SK-N-SH (cell line): Measurements from ENCODE around the gene ARHGEF17. TPM values are rescaled to one million over a fixed set of nuclear protein-coding genes. Genes with fewer than 3 reads are reported as not detected.

Experiments used
- CTCF ChIA-PET: fragments of 300-600, 350-600 bp; formaldehyde crosslinking; extraction: SDS; loops from one replicate; lab custom pipeline; 2021; lab: Yijun Ruan, JAX
- POLR2A ChIA-PET: fragments of 350-600 bp; sonication (Branson Sonifier 250); formaldehyde crosslinking; extraction: SDS; loops from one replicate; lab custom pipeline; 2020; ENCODE audit warnings: antibody characterized with exemption, inconsistent platforms; lab: Yijun Ruan, JAX
- DNase-seq: peaks from one replicate; pipeline ENCODE4 v3.0.0; 2012
- H2AFZ ChIP-seq: fragments of 200-600 bp; sonication (generic); 2 replicates; pipeline ENCODE4 v1.8.1; 2016; ENCODE audit warnings: antibody characterized with exemption, mild to moderate bottlenecking, low read depth
- H3F3A ChIP-seq: fragments of 200-600 bp; sonication (generic); replicated peaks from 2 replicates; pipeline ENCODE3; 2016; ENCODE audit warnings: antibody characterized with exemption, mild to moderate bottlenecking; ENCODE audit not compliant: insufficient read depth
- H3K27ac ChIP-seq, 2 experiments: fragments of 200-500 bp in 1 of 2; fragments of 200-600 bp in 1 of 2; sonication (Bioruptor generic) in 1 of 2; sonication (generic), shearing (Covaris generic) in 1 of 2; 2 replicates each; pipeline versions ENCODE4 v1.5.1 to v1.6.1; 2014 to 2016; ENCODE audit warnings: low read depth in 2 of 2, inconsistent platforms in 1 of 2, low read length in 1 of 2, mild to moderate bottlenecking in 1 of 2, mixed read lengths in 1 of 2
- H3K27me3 ChIP-seq: fragments of 200-600 bp; sonication (generic), shearing (Covaris generic); 2 replicates; pipeline ENCODE4 v1.6.1; 2016; ENCODE audit warnings: mixed run types; ENCODE audit not compliant: insufficient read depth
- H3K36me3 ChIP-seq, 2 experiments: fragments of 200-500 bp in 1 of 2; fragments of 200-600 bp in 1 of 2; sonication (Bioruptor generic) in 1 of 2; sonication (generic) in 1 of 2; replicated peaks in 1 of 2; 2 replicates each; pipeline versions ENCODE3 to v1.5.1; 2014 to 2016; ENCODE audit warnings: low read length in 1 of 2, mild to moderate bottlenecking in 1 of 2; ENCODE audit not compliant: insufficient read depth in 2 of 2, control insufficient read depth in 1 of 2
- H3K4me1 ChIP-seq, 2 experiments: fragments of 200-500 bp in 1 of 2; fragments of 200-600 bp in 1 of 2; sonication (Bioruptor generic) in 1 of 2; sonication (generic), shearing (Covaris generic) in 1 of 2; 2 replicates each; pipeline versions ENCODE4 v1.5.1 to v1.6.1; 2014 to 2016; ENCODE audit warnings: low read depth in 1 of 2, low read length in 1 of 2, mixed run types in 1 of 2; ENCODE audit not compliant: insufficient read depth in 2 of 2, control insufficient read depth in 1 of 2
- H3K4me2 ChIP-seq: fragments of 200-600 bp; sonication (generic), shearing (Covaris generic); 2 replicates; pipeline ENCODE4 v1.6.1; 2017; ENCODE audit warnings: mixed run types
- H3K4me3 ChIP-seq, 2 experiments: fragments of 200-500 bp in 1 of 2; fragments of 200-600 bp in 1 of 2; sonication (Bioruptor generic) in 1 of 2; sonication (generic), shearing (Covaris generic) in 1 of 2; 2 replicates each; pipeline versions ENCODE4 v1.5.1 to v1.8.1; 2014 to 2016; ENCODE audit warnings: low read depth in 2 of 2, inconsistent platforms in 1 of 2, low read length in 1 of 2, mild to moderate bottlenecking in 1 of 2, mixed read lengths in 1 of 2, moderate library complexity in 1 of 2
- H3K79me2 ChIP-seq: fragments of 200-600 bp; sonication (generic); 2 replicates; pipeline ENCODE4 v1.8.1; 2017; ENCODE audit warnings: mild to moderate bottlenecking; ENCODE audit not compliant: insufficient read depth
- H3K9ac ChIP-seq: fragments of 200-600 bp; sonication (generic); 2 replicates; pipeline ENCODE4 v1.6.1; 2017; ENCODE audit warnings: mixed run types
- H3K9me2 ChIP-seq: fragments of 200-600 bp; sonication (generic); 2 replicates; pipeline ENCODE4 v1.6.1; 2017; ENCODE audit warnings: mixed run types
- H3K9me3 ChIP-seq: fragments of 200-600 bp; sonication (generic); 2 replicates; pipeline ENCODE4 v1.6.1; 2017; ENCODE audit warnings: mixed run types, mild to moderate bottlenecking, moderate library complexity
- H4K20me1 ChIP-seq: fragments of 200-600 bp; sonication (generic); 2 replicates; pipeline ENCODE4 v1.6.1; 2017; ENCODE audit warnings: mild to moderate bottlenecking, mixed run types; ENCODE audit not compliant: insufficient read depth
- CTCF ChIP-seq: fragments of 200-600 bp; sonication (generic); IDR thresholded peaks from 2 replicates; pipeline ENCODE4 v1.6.1; 2017; ENCODE audit warnings: antibody characterized with exemption, mild to moderate bottlenecking, moderate library complexity
- FOXJ3 ChIP-seq: sonication (generic); formaldehyde crosslinking; IDR thresholded peaks from 2 replicates; pipeline ENCODE4 v1.5.1; 2020; ENCODE audit warnings: mild to moderate bottlenecking, missing genetic modification reagents
- JUND ChIP-seq: IDR thresholded peaks from 2 replicates; pipeline ENCODE4 v1.4.0; 2012
- MXI1 ChIP-seq: IDR thresholded peaks from 2 replicates; pipeline ENCODE4 v1.6.1; 2012; ENCODE audit warnings: mild to moderate bottlenecking, low read depth, low read length, improper control_type of control experiment
- NFIC ChIP-seq: IDR thresholded peaks from 2 replicates; pipeline ENCODE4 v1.4.0; 2012; ENCODE audit warnings: borderline replicate concordance
- POLR2AphosphoS5 ChIP-seq: IDR thresholded peaks from 2 replicates; pipeline ENCODE4 v1.6.1; 2012; ENCODE audit warnings: low read depth, low read length
- RFX5 ChIP-seq: IDR thresholded peaks from 2 replicates; pipeline ENCODE4 v1.6.1; 2012; ENCODE audit warnings: mild to moderate bottlenecking, improper control_type of control experiment, low read length
- RXRA ChIP-seq: IDR thresholded peaks from 2 replicates; pipeline ENCODE4 v1.4.0; 2012; ENCODE audit warnings: low read depth, mild to moderate bottlenecking, borderline replicate concordance
- SMC3 ChIP-seq: IDR thresholded peaks from 2 replicates; pipeline ENCODE4 v1.6.1; 2012; ENCODE audit warnings: low read depth, low read length, improper control_type of control experiment
- TCF12 ChIP-seq: IDR thresholded peaks from 2 replicates; pipeline ENCODE4 v1.4.0; 2012
- USF1 ChIP-seq: IDR thresholded peaks from 2 replicates; pipeline ENCODE4 v1.4.0; 2012; ENCODE audit warnings: low read depth, borderline replicate concordance
- YY1 ChIP-seq: IDR thresholded peaks from 2 replicates; pipeline ENCODE4 v1.4.0; 2012; ENCODE audit warnings: low read depth, mild to moderate bottlenecking
- WGBS: methylation state at CpG from one replicate; pipeline ENCODE4 v1.1.6; 2017; ENCODE audit warnings: low lambda C conversion rate; 5-methylcytosine and 5-hydroxymethylcytosine counted together
- polyA plus RNA-seq, 3 experiments: library from polyadenylated mRNA; depleted of rRNA; stranded (reverse); fragments of >200 nt; gene quantifications; 2 replicates each; pipeline ENCODE4 v1.2.3, GENCODE V29; 2012
- TF ChIP-seq, protein P1 (sequence below): IDR thresholded peaks from 2 replicates; pipeline ENCODE4 v1.4.0; 2012; ENCODE audit warnings: low read depth

The ARHGEF17 gene
- polyA plus RNA-seq, 1 of the 3 experiments (the other 2 are of a cell fraction), result 45.9 TPM

DNA sequence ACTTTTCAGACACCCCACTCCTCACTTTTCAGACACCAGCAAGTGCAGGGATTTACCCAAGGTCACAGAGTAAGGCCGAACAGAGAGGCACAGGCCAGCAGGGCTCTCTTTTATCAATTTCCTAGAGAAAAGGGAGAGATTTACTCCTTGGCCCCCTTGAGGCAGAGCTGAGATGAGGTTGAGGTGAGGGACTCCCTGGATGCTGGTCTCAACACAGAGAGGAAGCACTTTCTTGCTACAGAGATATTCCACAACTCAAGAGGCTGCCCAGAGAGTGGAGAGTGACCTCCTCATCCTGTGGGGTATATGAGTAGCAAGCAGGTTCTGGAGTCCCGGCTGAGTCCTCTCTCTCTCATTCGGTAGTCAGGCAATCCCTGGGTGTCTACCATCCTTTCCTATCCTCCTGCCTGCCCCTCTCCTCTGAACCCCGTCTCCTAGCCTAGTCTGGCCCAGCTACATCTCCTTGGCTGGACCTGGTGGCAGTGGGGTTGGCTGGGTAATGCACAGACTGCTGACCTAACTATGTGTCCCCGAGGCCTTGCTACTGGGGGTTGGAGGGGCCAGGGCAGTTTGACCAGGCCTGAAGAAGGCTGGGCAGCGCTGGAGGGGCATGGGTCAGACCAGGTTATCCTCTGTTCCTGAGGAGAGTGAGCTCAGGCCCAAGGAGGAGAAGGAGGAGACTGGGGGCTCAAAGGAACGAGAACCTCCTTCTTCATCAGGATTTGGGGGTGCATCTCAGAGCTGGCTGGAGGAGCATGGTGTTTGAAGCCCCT is 1.8 kb upstream of the ARHGEF17 start:
- 79% methylated on average over 6 of the region's 7 CpGs for WGBS
- Histone ChIP-seq H3K4me2 (peak overlapping the region; percentile 99; the same call in 1 of the 2 replicates), H3K36me3 (peaks cover 0 to 11% of the 10 kb centered on the region in 2 experiments), H2AFZ (no peak overlapping the region), H4K20me1 (peaks cover 20% of the 10 kb centered on the region), H3K27ac (peak overlapping the region in 1 of 2 experiments; percentile 74; a peak in 3 of 4 replicates), H3K9ac (peak overlapping the region; percentile 43), H3K9me3 (no peaks in the 10 kb centered on the region), H3K79me2 (peaks cover 35% of the 10 kb centered on the region), H3K9me2 (no peaks in the 10 kb centered on the region), H3K27me3 (no peaks in the 10 kb centered on the region), H3K4me1 (peaks cover 23 to 28% of the 10 kb centered on the region in 2 experiments), H3F3A (peaks cover 6% of the 10 kb centered on the region), H3K4me3 (no peak overlapping the region)
- POLR2A ChIA-PET, result interaction anchor here (3.2 kb wide), 1 partner anchor 29 kb away, joined by 19 read pairs; no protein-coding TSS in a partner anchor
- DNase-seq, result no peak
- no peak for TF ChIP-seq SMC3
- 0 out of 2 replicates have a peak, but pooled peaks have one; percentile 23 for TF ChIP-seq CTCF
- TF ChIP-seq POLR2AphosphoS5, result no peak
- no peak for TF ChIP-seq RXRA
- CTCF ChIA-PET, result interaction anchor here (0.6 to 17.6 kb wide), 46 partner anchors 14 to 484 kb away, joined by 3 to 395 read pairs (median 5); partner anchors contain the start of gene FAM168A

DNA sequence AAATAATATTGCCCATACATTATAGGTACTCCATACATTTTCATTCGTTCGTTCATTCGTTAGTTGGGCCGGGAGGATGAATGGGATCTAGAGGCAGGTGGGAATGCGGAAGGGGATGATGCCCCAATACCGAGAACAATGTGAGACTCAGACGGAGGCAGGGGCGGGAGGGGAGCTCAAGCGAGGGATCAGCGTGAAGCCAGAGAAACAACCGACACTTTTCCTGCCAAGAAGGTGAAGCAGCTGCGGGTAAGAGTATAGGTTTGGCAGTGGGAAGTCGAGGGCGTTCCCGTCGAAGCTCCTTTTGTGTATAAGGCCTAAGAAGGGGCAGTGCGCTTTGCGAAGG is 1.1 kb upstream of the ARHGEF17 start:
- TF ChIP-seq RFX5 (no peak), FOXJ3 (CRISPR knock-in tag) (no peak), NFIC (no peak), YY1 (no peak), JUND (no peak), TCF12 (no peak), USF1 (no peak), MXI1 (no peak)
- TF ChIP-seq, protein P1, sequence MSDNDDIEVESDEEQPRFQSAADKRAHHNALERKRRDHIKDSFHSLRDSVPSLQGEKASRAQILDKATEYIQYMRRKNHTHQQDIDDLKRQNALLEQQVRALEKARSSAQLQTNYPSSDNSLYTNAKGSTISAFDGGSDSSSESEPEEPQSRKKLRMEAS, result no peak
- H3K4me1 ChIP-seq, result peaks cover 30 to 35% of the 10 kb centered on the region in 2 experiments
- peaks cover 42% of the 10 kb centered on the region for H3K79me2 ChIP-seq
- CTCF ChIA-PET, result interaction anchor here (0.6 to 17.6 kb wide), 47 partner anchors 14 to 485 kb away, joined by 3 to 395 read pairs (median 4); partner anchors contain the start of gene FAM168A
- no peaks in the 10 kb centered on the region for H3K27me3 ChIP-seq
- WGBS, result 45% methylated on average over 18 of the region's 18 CpGs
- peak overlapping the region; percentile 99 for H3K4me2 ChIP-seq
- peaks cover 6% of the 10 kb centered on the region for H3F3A ChIP-seq
- POLR2A ChIA-PET, result interaction anchor here (1.1 to 3.2 kb wide), 3 partner anchors 11 to 28 kb away, joined by 4 to 19 read pairs (median 5); no protein-coding TSS in a partner anchor
- peaks cover 0 to 11% of the 10 kb centered on the region in 2 experiments for H3K36me3 ChIP-seq
- no peak for DNase-seq
- H4K20me1 ChIP-seq, result peaks cover 27% of the 10 kb centered on the region
- H3K9ac ChIP-seq, result peak overlapping the region; percentile 43
- peak overlapping the region; percentile 61 to 74 for H3K27ac ChIP-seq
- no peaks in the 10 kb centered on the region for H3K9me2 ChIP-seq
- H3K4me3 ChIP-seq, result peak overlapping the region; percentile 27 to 47
- H3K9me3 ChIP-seq, result no peaks in the 10 kb centered on the region
- H2AFZ ChIP-seq, result peak overlapping the region; percentile 78
